H4 (cell line): ENCODE data around the gene SPAG9. TPM values are rescaled to one million over a fixed set of nuclear protein-coding genes. Genes with fewer than 3 reads are reported as not detected.
A peak's percentile ranks its signal among the peaks of the same experiment; 100 is the strongest.

ENCODE experiments used
- DNase-seq: peaks from one replicate; pipeline ENCODE4 v3.0.0-alpha.2; 2015; ENCODE audit warnings: low spot score
- total RNA-seq: library from RNA; depleted of rRNA; stranded (reverse); fragments of >200 nt; shearing (Covaris generic); gene quantifications from 2 replicates; pipeline ENCODE4 v1.2.3, GENCODE V29; 2014

Gene SPAG9
- total RNA-seq, 1 experiment from 2014 or later, result 39.8 TPM

GRCh38 chr17:50986989-50987660 lies 133.5 kb downstream of the SPAG9 start:
- no peak for DNase-seq

- no peak for DNase-seq
These were observed 139.4 kb downstream of the SPAG9 start for GRCh38 chr17:50981279-50981678.

GRCh38 chr17:50979524-50979927 lies 141.1 kb downstream of the SPAG9 start:
- DNase-seq, result no peak

GRCh38 chr17:50977487-50978159 lies 143.0 kb downstream of the SPAG9 start:
- no peak for DNase-seq

GRCh38 chr17:50976951-50977472 lies 143.7 kb downstream of the SPAG9 start:
- no peak for DNase-seq

GRCh38 chr17:50973557-50974494 lies 146.8 kb downstream of the SPAG9 start:
- no peak for DNase-seq

GRCh38 chr17:50972577-50972976 lies 148.1 kb downstream of the SPAG9 start:
- DNase-seq, result no peak

- DNase-seq, result no peak
These were observed 152.9 kb downstream of the SPAG9 start for GRCh38 chr17:50967795-50968194.

- no peak for DNase-seq
These were observed 154.5 kb downstream of the SPAG9 start for GRCh38 chr17:50966163-50966666.

- no peak for DNase-seq
These were observed 157.5 kb downstream of the SPAG9 start for GRCh38 chr17:50963139-50963538.

- no peak for DNase-seq
These were observed 159.1 kb downstream of the SPAG9 start for GRCh38 chr17:50961282-50962220.

- DNase-seq, result no peak
These were observed 161.3 kb downstream of the SPAG9 start for GRCh38 chr17:50959341-50959740.

GRCh38 chr17:50957600-50958575 lies 162.8 kb downstream of the SPAG9 start:
- no peak for DNase-seq

- peak; percentile 60 for DNase-seq
These were observed 163.7 kb downstream of the SPAG9 start for GRCh38 chr17:50956750-50957523.

- DNase-seq, result no peak
These were observed 164.3 kb downstream of the SPAG9 start for GRCh38 chr17:50956409-50956749.

GRCh38 chr17:50955667-50956120 lies 165.0 kb downstream of the SPAG9 start:
- DNase-seq, result no peak

- DNase-seq, result no peak
These were observed 165.5 kb downstream of the SPAG9 start for GRCh38 chr17:50955160-50955559.

GRCh38 chr17:50954641-50955121 lies 166.0 kb downstream of the SPAG9 start:
- DNase-seq, result no peak
